K562 (cell line): Measurements from ENCODE around the gene MYH6. TPM values are rescaled to one million over a fixed set of nuclear protein-coding genes. Genes with fewer than 3 reads are reported as not detected.

ENCODE experiments used
- ATAC-seq: fragments of 200-7000 bp; cut with Tn5 transposase; 3 replicates; pipeline ENCODE4 v1.9.1; 2020; ENCODE audit warnings: moderate library complexity
- BruUV-seq: library from RNA; stranded (reverse); fragments of 400-500 nt; replicated peaks from 2 replicates; lab custom pipeline; 2021; lab: Mats Ljungman, UMichigan
- CTCF ChIA-PET: fragments of 300-600 bp; formaldehyde crosslinking; extraction: SDS; loops from one replicate; lab custom pipeline; 2021; ENCODE audit warnings: low intra/inter-chr PET ratio; lab: Yijun Ruan, JAX
- POLR2A ChIA-PET: fragments of 300-600, 350-650 bp; sonication (Branson Sonifier 250); formaldehyde crosslinking; extraction: SDS; loops from one replicate; lab custom pipeline; 2021; ENCODE audit warnings: antibody characterized with exemption, inconsistent platforms; lab: Yijun Ruan, JAX
- DNase-seq, 4 experiments: peaks; one replicate each; pipeline versions ENCODE4 v3.0.0 to v3.0.0-alpha.2; 2011 to 2018; ENCODE audit warnings: low spot score in 3 of 4, mixed read lengths in 3 of 4; ENCODE audit errors: extremely low read depth in 1 of 4
- FAIRE-seq: peaks from 2 replicates; lab custom pipeline; 2011; peaks lifted over from hg19 to GRCh38; lab: Jason Lieb, UNC
- H2AFZ ChIP-seq: 2 replicates; pipeline ENCODE4 v1.6.0; 2011; ENCODE audit warnings: low read depth, low read length, control low read depth, inconsistent platforms
- H3K27ac ChIP-seq: fragments of 200-600 bp; 3 replicates; pipeline ENCODE4 v1.8.0; 2011; ENCODE audit warnings: low read depth, mild to moderate bottlenecking, control low read depth, inconsistent platforms, low read length, moderate library complexity, mixed read lengths; ENCODE audit errors: extremely low read depth
- H3K27me3 ChIP-seq, 2 experiments: fragments of 300-600 bp in 1 of 2; 2 replicates in 1 of 2; 3 replicates in 1 of 2; pipeline versions ENCODE4 v1.6.0 to v1.8.0; 2011; ENCODE audit warnings: inconsistent platforms in 2 of 2, low read length in 2 of 2, mild to moderate bottlenecking in 1 of 2, mixed read lengths in 1 of 2, moderate library complexity in 1 of 2; ENCODE audit not compliant: control insufficient read depth in 2 of 2, insufficient read depth in 2 of 2
- H3K36me3 ChIP-seq: fragments of 300-600 bp; 3 replicates; pipeline ENCODE4 v1.8.0; 2011; ENCODE audit warnings: mild to moderate bottlenecking, low read length, inconsistent platforms; ENCODE audit not compliant: control insufficient read depth, insufficient read depth
- H3K4me1 ChIP-seq, 2 experiments: fragments of 200-600 bp in 1 of 2; replicated peaks in 1 of 2; 2 replicates in 1 of 2; 3 replicates in 1 of 2; pipeline versions ENCODE4 v1.5.1 to v1.8.0; 2011; ENCODE audit warnings: inconsistent platforms in 2 of 2, low read length in 2 of 2, mild to moderate bottlenecking in 1 of 2, mixed read lengths in 1 of 2, moderate library complexity in 1 of 2; ENCODE audit not compliant: control insufficient read depth in 2 of 2, insufficient read depth in 2 of 2
- H3K4me2 ChIP-seq: 2 replicates; pipeline ENCODE4 v1.6.1; 2011; ENCODE audit warnings: low read length, control low read depth, inconsistent platforms, mixed read lengths; ENCODE audit not compliant: insufficient read depth
- H3K4me3 ChIP-seq: fragments of 200-600 bp; sonication (generic), shearing (Covaris generic); 2 replicates; pipeline ENCODE4 v1.5.1; 2016; ENCODE audit warnings: control low read depth, inconsistent platforms
- H3K79me2 ChIP-seq: fragments of 200-600 bp; 3 replicates; pipeline ENCODE4 v1.8.0; 2011; ENCODE audit warnings: low read length, inconsistent platforms; ENCODE audit not compliant: control insufficient read depth, insufficient read depth
- H3K9ac ChIP-seq, 2 experiments: 2 replicates each; pipeline versions ENCODE4 v1.6.0 to v1.6.1; 2011; ENCODE audit warnings: low read depth in 2 of 2, low read length in 2 of 2, control low read depth in 1 of 2, inconsistent platforms in 1 of 2, mild to moderate bottlenecking in 1 of 2, mixed read lengths in 1 of 2; ENCODE audit not compliant: insufficient read depth in 1 of 2
- H3K9me1 ChIP-seq: one replicate; pipeline ENCODE4 v1.6.0; 2011; ENCODE audit warnings: inconsistent platforms, mild to moderate bottlenecking, low read length, moderate library complexity; ENCODE audit not compliant: control insufficient read depth, insufficient read depth
- H3K9me3 ChIP-seq: replicated peaks from 2 replicates; pipeline ENCODE4 v1.5.1; 2011; ENCODE audit warnings: low read depth, low read length, inconsistent platforms; ENCODE audit not compliant: control insufficient read depth, insufficient read depth
- H4K20me1 ChIP-seq: replicated peaks from 2 replicates; pipeline ENCODE4 v1.6.1; 2011; ENCODE audit warnings: low read length, inconsistent platforms, mixed read lengths; ENCODE audit not compliant: control insufficient read depth, insufficient read depth
- CEBPZ ChIP-seq: fragments of 150-350 bp; IDR thresholded peaks from 2 replicates; pipeline ENCODE4 v1.6.1; 2014; ENCODE audit warnings: low read depth, mild to moderate bottlenecking, low read length, borderline replicate concordance
- CGGBP1 ChIP-seq: fragments of 250-450 bp; sonication (Bioruptor Pico); IDR thresholded peaks from 2 replicates; pipeline ENCODE4 v1.9.0; 2021; ENCODE audit warnings: mild to moderate bottlenecking
- POLR3G ChIP-seq: IDR thresholded peaks from 2 replicates; pipeline ENCODE4 v1.6.1; 2011; ENCODE audit not compliant: insufficient read length, insufficient replicate concordance; ENCODE audit errors: extremely low read depth
- SRSF1 ChIP-seq: fragments of 200-400 bp; formaldehyde crosslinking; IDR thresholded peaks from 2 replicates; pipeline ENCODE4 v1.6.1; 2017; ENCODE audit warnings: mild to moderate bottlenecking, low read depth, low read length, moderate library complexity
- ZNF212 ChIP-seq: fragments of 450-650 bp; formaldehyde crosslinking; IDR thresholded peaks from 2 replicates; pipeline ENCODE4 v1.4.0; 2020; ENCODE audit warnings: mild to moderate bottlenecking
- ZNF77 ChIP-seq: fragments of 250-450 bp; sonication (Bioruptor Pico); IDR thresholded peaks from 2 replicates; pipeline ENCODE4 v1.5.0; 2020
- WGBS: fragments of 100-300 bp; shearing (Covaris generic); methylation state at CpG from one replicate; pipeline ENCODE4 v1.1.6; 2016; ENCODE audit warnings: low coverage, mixed read lengths; ENCODE audit not compliant: insufficient coverage; ENCODE audit errors: missing lambda C conversion rate; 5-methylcytosine and 5-hydroxymethylcytosine counted together
- in situ Hi-C: fragments of 300-500 bp; cut with MboI; formaldehyde crosslinking; loops from 4 replicates; pipeline ENCODE4 v1.15.0; 2018; ENCODE audit warnings: inconsistent platforms, mixed read lengths
- intact Hi-C: fragments of 100-400 bp; cut with micrococcal nuclease; formaldehyde crosslinking; loops from 2 replicates; pipeline ENCODE4 v1.14.2; 2022
- polyA plus RNA-seq, 8 experiments: library from polyadenylated mRNA; depleted of rRNA in 4 of 8; stranded (reverse) in 5 of 8; unstranded in 3 of 8; fragments of >200 nt; fragmentation: Nextera tagmentation in 2 of 8; fragmentation: Illumina TruSeq in 1 of 8; extraction: Ambion mirVana in 2 of 8; extraction: Trizol in 1 of 8; gene quantifications; 2 replicates each; pipeline versions ENCODE4 v1.2.1 to v1.2.3, GENCODE V29; 2011 to 2014; ENCODE audit warnings: inconsistent platforms in 1 of 8, missing spikeins in 1 of 8
- total RNA-seq, 7 experiments: library from RNA; depleted of rRNA in 6 of 7; stranded (reverse); fragments of >200 nt in 6 of 7; fragmentation: Illumina TruSeq in 2 of 7; extraction: Trizol in 2 of 7; gene quantifications; 2 replicates each; pipeline versions ENCODE4 v1.2.1 to v1.2.3, GENCODE V29; 2011 to 2021; ENCODE audit warnings: low replicate concordance in 1 of 7

Gene MYH6
- total and polyA plus RNA-seq, 9 of the 15 experiments (the other 6 are each of a cell fraction or from before 2014, with no cell fraction given) = not detected

- 11% methylated on average over 2 of the region's 3 CpGs for WGBS
- H3K79me2 ChIP-seq = no peaks in the 10 kb centered on the region
- H4K20me1 ChIP-seq = no peaks in the 10 kb centered on the region
- H2AFZ ChIP-seq = no peak overlapping the region
- DNase-seq (no peak), ATAC-seq (no peak), FAIRE-seq (no peak)
- H3K9me1 ChIP-seq = no peaks in the 10 kb centered on the region
- no peaks in the 10 kb centered on the region for H3K9me3 ChIP-seq
- ChIA-PET CTCF (no interaction called here), POLR2A (interaction anchor here (0.6 to 1.1 kb wide), 3 partner anchors 13 to 278 kb away, joined by 3 read pairs; partner anchors contain the start of genes ACIN1 and C14orf119)
- BruUV-seq = no TSS peak
- TF ChIP-seq SRSF1 = no peak
- no peak for TF ChIP-seq CEBPZ
- TF ChIP-seq ZNF212 = no peak
- no peak for TF ChIP-seq POLR3G
- no peak for TF ChIP-seq CGGBP1 (CRISPR knock-in tag)
- no peak for TF ChIP-seq ZNF77 (CRISPR knock-in tag)
- in situ Hi-C loops (no loop called here), intact Hi-C loops (no loop called here)
- no peak overlapping the region for H3K4me2 ChIP-seq
- no peak overlapping the region for H3K27ac ChIP-seq
- no peaks in the 10 kb centered on the region for H3K36me3 ChIP-seq
- no peak overlapping the region for H3K4me3 ChIP-seq
- no peak overlapping the region for H3K9ac ChIP-seq
- H3K27me3 ChIP-seq = peaks cover 2 to 31% of the 10 kb centered on the region in 2 experiments; a peak in 3 of 5 replicates
- peaks cover 0 to 9% of the 10 kb centered on the region in 2 experiments; a peak in 3 of 5 replicates for H3K4me1 ChIP-seq
Observed at GRCh38 chr14:23373041-23373440, 35.0 kb downstream of the MYH6 start.
